Activated T-cell treated with anti-CD3 and anti-CD28 coated beads, Interleukin-2, amount 50 U/mL, for 72 hours (primary cell): ENCODE data around the gene RNF125. TPM values are rescaled to one million over a fixed set of nuclear protein-coding genes. Genes with fewer than 3 reads are reported as not detected.
"Not testable (repeated sequence)": the region's sequence is repeated elsewhere in the genome, so short reads cannot be mapped to it uniquely, and the experiment has no call there.

Source experiments
- ATAC-seq, 2 donors: fragments of 150-1000 bp; cut with Tn5 transposase; replicated peaks in 1 of 2; 2 replicates each; pipeline ENCODE4 v1.10.0; 2021; ENCODE audit warnings: moderate library complexity in 2 of 2, mild to moderate bottlenecking in 1 of 2
- DNase-seq, 2 donors: peaks; one replicate each; pipeline ENCODE4 v3.0.0; 2021 to 2022; ENCODE audit warnings: mixed read lengths in 1 of 2
- H3K27ac Mint-ChIP-seq: one replicate; pipeline ENCODE4 v1.8.0; 2022; ENCODE audit warnings: mild to moderate bottlenecking, moderate library complexity, mixed read lengths
- H3K27me3 Mint-ChIP-seq: one replicate; pipeline ENCODE4 v1.8.0; 2022; ENCODE audit warnings: low read depth, mixed read lengths
- H3K36me3 Mint-ChIP-seq, 2 donors: one replicate each; pipeline ENCODE4 v1.8.0; 2022; ENCODE audit warnings: mixed read lengths in 2 of 2, mild to moderate bottlenecking in 1 of 2; ENCODE audit not compliant: insufficient read depth in 2 of 2
- H3K4me1 Mint-ChIP-seq: one replicate; pipeline ENCODE4 v1.8.0; 2022; ENCODE audit warnings: low read depth, mixed read lengths
- H3K4me3 Mint-ChIP-seq, 2 donors: one replicate each; pipeline ENCODE4 v1.8.0; 2022; ENCODE audit warnings: mild to moderate bottlenecking in 2 of 2, mixed read lengths in 2 of 2, moderate library complexity in 2 of 2
- H3K9me3 Mint-ChIP-seq, 2 donors: one replicate each; pipeline ENCODE4 v1.8.0; 2022; ENCODE audit warnings: mixed read lengths in 2 of 2
- total RNA-seq, 2 donors: library from RNA; stranded (reverse); gene quantifications; one replicate each; pipeline ENCODE4 v1.2.3, GENCODE V29; 2022

RNF125 gene
- total RNA-seq, 2 donors from 2014 or later, result 40.5 to 43.3 TPM

GRCh38 chr18:32081881-32082280 is 63.3 kb downstream of the RNF125 start:
- H3K27me3 Mint-ChIP-seq, result no peaks in the 10 kb centered on the region
- peaks cover 32% of the 10 kb centered on the region for H3K4me1 Mint-ChIP-seq
- peaks cover 5 to 6% of the 10 kb centered on the region in 2 donors for H3K36me3 Mint-ChIP-seq
- DNase-seq, result no peak
- no peak overlapping the region for H3K27ac Mint-ChIP-seq
- H3K4me3 Mint-ChIP-seq, result no peak overlapping the region
- no peak for ATAC-seq
- H3K9me3 Mint-ChIP-seq, result peaks cover 0 to 2% of the 10 kb centered on the region in 2 donors

DNA sequence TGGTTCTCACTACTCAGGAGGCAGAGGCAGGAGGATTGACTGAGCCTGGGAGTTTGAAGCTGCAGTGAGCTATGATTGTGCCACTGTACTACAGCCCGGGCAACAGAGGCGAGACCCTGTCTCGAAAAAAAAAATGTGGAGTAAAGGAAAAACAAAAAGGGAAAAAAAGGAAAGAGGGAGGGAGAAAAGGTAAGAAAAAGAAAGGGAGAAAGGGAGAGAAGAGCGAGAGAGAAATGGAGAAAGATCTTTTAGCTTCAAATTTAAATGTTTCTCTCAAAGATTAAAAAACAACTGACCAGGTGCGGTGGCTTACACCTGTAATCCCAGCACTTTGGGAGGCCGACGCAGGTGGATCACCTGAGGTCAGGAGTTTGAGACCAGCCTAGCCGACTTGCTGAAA is 65.2 kb downstream of the RNF125 start:
- Mint-ChIP-seq H3K36me3 (peaks cover 5 to 6% of the 10 kb centered on the region in 2 donors), H3K4me3 (no peak overlapping the region), H3K9me3 (peaks cover 0 to 2% of the 10 kb centered on the region in 2 donors), H3K27ac (peak overlapping the region; percentile 54), H3K4me1 (peaks cover 45% of the 10 kb centered on the region), H3K27me3 (no peaks in the 10 kb centered on the region)
- ATAC-seq (no peak), DNase-seq (no peak)

DNA sequence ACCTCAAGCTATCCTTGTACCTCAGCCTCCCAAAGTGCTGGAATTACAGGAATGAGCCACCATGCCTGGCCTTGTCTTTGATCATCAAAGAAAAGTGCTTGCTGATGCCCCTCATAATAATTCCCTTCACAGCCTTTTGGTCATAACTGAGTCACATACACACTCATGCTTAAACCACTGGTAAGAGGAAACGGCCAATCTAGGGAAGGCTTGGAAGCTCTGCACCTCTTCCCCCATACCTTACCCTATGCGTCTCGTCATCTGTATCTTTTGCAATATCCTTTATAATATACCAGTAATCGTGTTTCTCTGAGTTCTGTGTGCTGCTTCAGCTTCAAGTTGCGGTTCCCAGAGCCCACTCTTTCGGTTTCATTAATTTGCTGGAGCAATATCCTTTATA is 68.3 kb downstream of the RNF125 start:
- H3K27ac Mint-ChIP-seq, result no peak overlapping the region
- DNase-seq, result no peak
- H3K4me1 Mint-ChIP-seq, result peaks cover 47% of the 10 kb centered on the region
- H3K9me3 Mint-ChIP-seq, result peaks cover 0 to 2% of the 10 kb centered on the region in 2 donors
- no peak for ATAC-seq
- H3K27me3 Mint-ChIP-seq, result no peaks in the 10 kb centered on the region
- H3K36me3 Mint-ChIP-seq, result peaks cover 0 to 5% of the 10 kb centered on the region in 2 donors
- no peak overlapping the region for H3K4me3 Mint-ChIP-seq

DNA sequence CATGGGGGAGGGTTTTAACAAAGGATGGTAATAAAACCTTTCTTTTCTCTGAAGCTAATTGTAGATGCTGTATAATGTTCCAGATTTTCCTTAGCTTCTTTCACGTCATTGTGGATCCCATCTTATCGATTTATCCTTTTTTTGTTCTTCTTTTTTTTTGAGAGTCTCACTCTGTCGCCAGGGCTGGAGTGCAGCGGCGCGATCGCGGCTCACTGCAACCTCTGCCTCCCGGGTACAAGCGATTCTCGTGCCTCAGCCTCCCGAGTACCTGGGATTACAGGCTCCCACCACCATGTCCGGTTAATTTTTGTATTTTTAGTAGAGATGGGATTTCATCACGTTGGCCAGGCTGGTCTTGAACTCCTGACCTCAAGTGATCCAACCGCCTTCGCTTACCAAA is 72.2 kb downstream of the RNF125 start:
- Mint-ChIP-seq H3K36me3 (peaks cover 14 to 20% of the 10 kb centered on the region in 2 donors), H3K4me3 (peak overlapping the region; percentile 46 to 50), H3K4me1 (peaks cover 46% of the 10 kb centered on the region)
- not testable (repeated sequence) for ATAC-seq, H3K27ac Mint-ChIP-seq, H3K9me3 Mint-ChIP-seq, DNase-seq, H3K27me3 Mint-ChIP-seq

- ATAC-seq, result no peak
These were observed 72.7 kb downstream of the RNF125 start for GRCh38 chr18:32091325-32091723.

DNA sequence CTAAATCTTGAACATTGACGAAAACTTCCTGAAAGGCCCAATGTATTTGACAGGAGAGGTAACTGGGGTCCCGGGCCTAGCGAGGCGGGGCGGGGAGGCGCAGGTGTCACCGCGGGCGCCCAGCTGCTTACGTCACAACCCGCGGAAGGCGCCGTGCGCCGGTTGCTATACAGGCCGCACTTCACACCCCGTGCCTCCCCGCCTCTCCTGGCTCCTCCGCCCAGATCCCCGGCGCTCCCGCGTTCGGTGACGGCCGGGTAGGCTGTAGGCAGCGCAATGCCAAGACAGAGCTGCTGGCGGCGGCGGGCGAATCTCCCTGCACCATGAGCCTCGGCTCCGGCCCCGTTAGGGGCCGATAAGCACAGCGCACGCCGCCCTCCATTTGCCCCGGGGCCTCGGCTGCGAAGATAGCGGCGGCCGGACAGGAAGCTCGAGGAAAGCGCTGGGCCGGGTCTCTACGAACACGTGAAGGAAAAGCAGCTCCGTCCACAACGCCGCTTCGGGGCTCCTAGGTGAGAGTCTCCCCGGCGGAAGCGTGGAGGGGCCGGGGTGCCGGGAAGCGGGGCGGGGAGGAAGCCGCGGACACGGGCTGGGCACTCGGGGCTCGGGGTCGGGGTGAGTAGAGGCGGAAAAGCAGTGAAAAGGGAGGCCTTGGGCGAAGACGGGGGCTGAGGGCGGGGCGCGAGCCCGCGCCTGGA is 73.2 kb downstream of the RNF125 start, which contains the start of gene RNF138:
Gene RNF138, plus strand, starts transcription at position 151 of the 698 bp plus-strand sequence. CDS start 903 bp downstream, outside the sequence.
- Mint-ChIP-seq H3K4me1 (peaks cover 46% of the 10 kb centered on the region), H3K4me3 (peak within 1 kb of the TSS; percentile 85 to 100), H3K36me3 (peaks cover 19 to 27% of the 10 kb centered on the region in 2 donors), H3K27ac (peak within 1 kb of the TSS; percentile 96), H3K9me3 (no peaks in the 10 kb centered on the region), H3K27me3 (no peaks in the 10 kb centered on the region)
- ATAC-seq (peak; percentile 64 to 68), DNase-seq (peak; percentile 91)

More at GRCh38 chr18:32091325-32091723, 72.7 kb downstream of the RNF125 start:
- Mint-ChIP-seq H3K27ac (peak overlapping the region; percentile 96), H3K27me3 (no peaks in the 10 kb centered on the region), H3K4me3 (peak overlapping the region; percentile 85 to 91), H3K4me1 (peaks cover 46% of the 10 kb centered on the region), H3K9me3 (no peaks in the 10 kb centered on the region), H3K36me3 (peaks cover 18 to 25% of the 10 kb centered on the region in 2 donors)
- no peak for DNase-seq

DNA sequence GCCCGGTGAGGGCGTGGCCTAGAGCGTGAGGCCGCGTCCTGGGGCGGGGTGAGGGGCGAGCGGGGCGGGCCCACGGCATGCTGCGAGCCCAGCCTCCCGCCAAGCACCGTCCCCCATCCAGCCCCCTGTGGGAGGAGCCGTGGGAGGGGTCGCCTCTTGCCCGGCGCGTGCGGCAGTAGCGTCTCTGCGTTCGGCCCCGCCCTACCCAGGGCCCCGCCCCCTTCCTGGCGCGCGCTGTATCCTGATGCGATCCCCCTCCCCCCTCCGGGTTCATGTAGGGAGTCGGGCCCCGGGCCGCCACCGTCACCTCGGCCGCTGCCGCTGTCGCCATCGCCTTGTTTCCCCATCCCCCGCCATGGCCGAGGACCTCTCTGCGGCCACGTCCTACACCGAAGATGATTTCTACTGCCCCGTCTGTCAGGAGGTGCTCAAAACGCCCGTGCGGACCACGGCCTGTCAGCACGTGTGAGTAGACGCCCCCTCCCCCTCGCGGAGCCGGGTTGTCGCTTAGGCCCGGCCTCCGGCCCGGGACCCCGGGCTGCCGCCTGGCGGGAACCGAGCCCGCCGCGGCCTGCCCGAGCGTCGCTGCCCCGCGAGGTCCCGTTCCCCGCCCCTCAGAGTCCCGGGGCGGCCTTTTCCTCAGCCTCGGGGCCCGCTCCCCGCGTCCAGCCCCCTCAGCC is 73.9 kb downstream of the RNF125 start:
- H3K4me1 Mint-ChIP-seq, result peaks cover 43% of the 10 kb centered on the region
- H3K27ac Mint-ChIP-seq, result peak overlapping the region; percentile 96
- H3K36me3 Mint-ChIP-seq, result peaks cover 19 to 27% of the 10 kb centered on the region in 2 donors
- H3K4me3 Mint-ChIP-seq, result peak overlapping the region; percentile 97 to 100
- ATAC-seq, result peak; percentile 89 to 91
- no peaks in the 10 kb centered on the region for H3K9me3 Mint-ChIP-seq
- H3K27me3 Mint-ChIP-seq, result no peaks in the 10 kb centered on the region
- peak; percentile 100 for DNase-seq

GRCh38 chr18:32093102-32093511 is 74.5 kb downstream of the RNF125 start:
- peaks cover 21 to 27% of the 10 kb centered on the region in 2 donors for H3K36me3 Mint-ChIP-seq
- no peaks in the 10 kb centered on the region for H3K9me3 Mint-ChIP-seq
- DNase-seq (peak; percentile 43 to 49), ATAC-seq (no peak)
- H3K27me3 Mint-ChIP-seq, result no peaks in the 10 kb centered on the region
- peak overlapping the region; percentile 99 for H3K27ac Mint-ChIP-seq
- H3K4me3 Mint-ChIP-seq, result peak overlapping the region; percentile 97 to 100
- peaks cover 41% of the 10 kb centered on the region for H3K4me1 Mint-ChIP-seq

GRCh38 chr18:32093523-32093922 is 74.9 kb downstream of the RNF125 start:
- peaks cover 41% of the 10 kb centered on the region for H3K4me1 Mint-ChIP-seq
- H3K9me3 Mint-ChIP-seq, result no peaks in the 10 kb centered on the region
- peaks cover 21 to 27% of the 10 kb centered on the region in 2 donors for H3K36me3 Mint-ChIP-seq
- ATAC-seq (no peak), DNase-seq (no peak)
- peak overlapping the region; percentile 99 for H3K27ac Mint-ChIP-seq
- H3K4me3 Mint-ChIP-seq, result peak overlapping the region; percentile 97 to 100
- H3K27me3 Mint-ChIP-seq, result no peaks in the 10 kb centered on the region

GRCh38 chr18:32095192-32095899 is 76.7 kb downstream of the RNF125 start:
- peak; percentile 31 to 47 for DNase-seq
- Mint-ChIP-seq H3K9me3 (no peaks in the 10 kb centered on the region), H3K4me3 (peak overlapping the region; percentile 82 to 97), H3K27me3 (no peaks in the 10 kb centered on the region), H3K36me3 (peaks cover 22 to 27% of the 10 kb centered on the region in 2 donors), H3K4me1 (peaks cover 50% of the 10 kb centered on the region), H3K27ac (peak overlapping the region; percentile 85)
- ATAC-seq, result no peak

- ATAC-seq (no peak), DNase-seq (no peak)
- Mint-ChIP-seq H3K27ac (peak overlapping the region; percentile 85), H3K9me3 (no peaks in the 10 kb centered on the region), H3K36me3 (peaks cover 23 to 29% of the 10 kb centered on the region in 2 donors), H3K4me3 (peak overlapping the region; percentile 82 to 97), H3K27me3 (no peaks in the 10 kb centered on the region), H3K4me1 (peaks cover 53% of the 10 kb centered on the region)
These were observed 77.2 kb downstream of the RNF125 start for GRCh38 chr18:32095900-32096229.

DNA sequence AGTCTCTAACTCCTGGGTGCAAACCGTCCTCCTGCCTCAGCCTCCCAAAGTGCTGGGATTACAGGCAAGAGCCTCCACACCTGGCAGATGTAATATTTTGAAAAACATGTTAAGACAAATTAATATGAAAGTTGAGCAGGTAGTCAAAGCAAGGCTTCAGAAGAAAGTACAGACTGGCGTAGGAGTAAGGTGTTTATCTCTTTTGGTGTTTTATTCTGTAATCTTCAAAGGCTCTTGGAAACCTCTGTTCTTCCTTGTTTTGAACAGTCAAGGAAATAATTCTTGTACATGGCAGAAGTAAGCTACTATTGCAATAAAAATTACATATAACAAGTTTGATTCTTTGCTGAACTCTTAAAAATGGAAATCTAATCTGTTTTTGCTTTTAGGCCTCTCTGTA is 78.3 kb downstream of the RNF125 start:
- H3K9me3 Mint-ChIP-seq, result no peaks in the 10 kb centered on the region
- peak overlapping the region; percentile 85 for H3K27ac Mint-ChIP-seq
- ATAC-seq (no peak), DNase-seq (no peak)
- no peaks in the 10 kb centered on the region for H3K27me3 Mint-ChIP-seq
- H3K4me1 Mint-ChIP-seq, result peaks cover 56% of the 10 kb centered on the region
- peak overlapping the region; percentile 82 to 97 for H3K4me3 Mint-ChIP-seq
- H3K36me3 Mint-ChIP-seq, result peaks cover 24 to 34% of the 10 kb centered on the region in 2 donors

DNA sequence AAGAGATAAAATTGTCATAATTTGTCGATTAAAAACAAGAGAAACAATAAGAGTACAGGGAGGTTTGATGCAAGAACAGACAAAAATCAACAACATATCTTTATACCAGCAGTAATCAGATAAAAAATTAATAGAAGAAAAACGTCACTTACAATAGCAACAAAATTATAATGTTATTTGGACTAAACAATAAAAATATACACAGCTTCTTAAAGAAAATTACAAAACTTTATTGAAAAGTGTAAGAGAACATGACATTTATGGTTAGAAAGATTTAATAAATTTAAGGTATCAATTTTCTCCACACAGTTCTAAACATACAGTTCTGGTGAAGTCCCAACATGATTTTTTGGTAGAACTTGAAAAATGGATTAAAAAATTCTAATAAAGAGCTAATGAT is 85.9 kb downstream of the RNF125 start:
- ATAC-seq, result no peak
- Mint-ChIP-seq H3K27ac (peak overlapping the region; percentile 38), H3K4me1 (peaks cover 67% of the 10 kb centered on the region), H3K4me3 (peak overlapping the region in 1 of 2 donors; percentile 46), H3K36me3 (peaks cover 7 to 18% of the 10 kb centered on the region in 2 donors), H3K9me3 (no peaks in the 10 kb centered on the region), H3K27me3 (no peaks in the 10 kb centered on the region)
- DNase-seq, result no peak
